Measurements from ENCODE around the gene RBM44.

RBM44 gene

DNA sequence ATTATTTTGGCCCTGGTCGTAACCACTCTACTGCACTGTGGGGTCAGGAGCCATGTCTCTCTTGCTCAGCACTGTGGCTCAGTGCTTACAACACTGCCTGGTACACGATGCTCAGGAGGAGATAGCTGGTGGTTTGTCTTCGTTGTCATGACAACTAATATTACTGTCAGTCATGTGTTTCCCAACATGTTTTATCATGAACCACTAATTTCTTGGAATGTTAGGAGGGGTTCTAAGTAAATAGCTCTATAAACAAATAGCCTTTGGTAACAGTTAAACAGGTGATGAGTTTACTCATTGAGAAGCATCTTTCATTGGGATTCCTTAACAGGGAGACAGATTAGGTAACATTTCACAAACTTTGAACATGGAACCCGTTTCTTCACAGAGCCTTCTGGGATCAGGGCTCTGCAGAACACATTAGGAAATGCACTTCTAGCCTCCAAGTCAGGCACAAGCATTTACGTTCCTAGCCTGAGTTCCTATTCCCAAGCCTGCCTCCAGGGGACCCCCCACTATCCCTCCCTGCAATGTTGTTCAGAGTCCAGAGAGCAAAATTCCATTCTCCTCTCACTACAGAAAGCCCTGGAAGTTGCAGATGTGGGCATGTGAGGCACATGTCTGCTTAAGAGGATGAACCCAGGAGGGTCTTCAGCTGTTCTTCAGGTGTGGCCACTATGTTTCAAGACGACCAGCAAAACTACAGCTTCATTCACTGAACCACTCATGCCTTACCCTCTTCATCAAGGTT, 6.4 kb upstream of the RBM44 start:
- Histone ChIP-seq H3K4me3 (ENCODE audit: low read length) (no peak overlapping the region), H3K36me3 (replicated peaks; ENCODE audit: insufficient read depth, low read length) (no peaks in the 10 kb centered on the region), H3K4me2 (ENCODE audit: low read depth, low read length) (no peak overlapping the region), H3K9me3 (replicated peaks; ENCODE audit: insufficient read depth, low read length) (no peaks in the 10 kb centered on the region), H3K27me3 (replicated peaks; ENCODE audit: insufficient read depth, low read length) (no peaks in the 10 kb centered on the region), H3K79me2 (ENCODE audit: low read length) (no peaks in the 10 kb centered on the region), H3K9ac (ENCODE audit: low read length) (no peak overlapping the region), H4K20me1 (ENCODE audit: insufficient read depth, low read length) (no peaks in the 10 kb centered on the region), H3K9me2 (replicated peaks; ENCODE audit: insufficient read depth, low read length) (no peaks in the 10 kb centered on the region), H3F3A (ENCODE audit: insufficient read depth, low read length) (no peaks in the 10 kb centered on the region), H2AFZ (ENCODE audit: low read length) (no peak overlapping the region), H3K27ac (ENCODE audit: low read length) (no peak overlapping the region), H3K4me1 (ENCODE audit: low read length) (no peaks in the 10 kb centered on the region)
- no peak for DNase-seq
- TF ChIP-seq, protein P1, sequence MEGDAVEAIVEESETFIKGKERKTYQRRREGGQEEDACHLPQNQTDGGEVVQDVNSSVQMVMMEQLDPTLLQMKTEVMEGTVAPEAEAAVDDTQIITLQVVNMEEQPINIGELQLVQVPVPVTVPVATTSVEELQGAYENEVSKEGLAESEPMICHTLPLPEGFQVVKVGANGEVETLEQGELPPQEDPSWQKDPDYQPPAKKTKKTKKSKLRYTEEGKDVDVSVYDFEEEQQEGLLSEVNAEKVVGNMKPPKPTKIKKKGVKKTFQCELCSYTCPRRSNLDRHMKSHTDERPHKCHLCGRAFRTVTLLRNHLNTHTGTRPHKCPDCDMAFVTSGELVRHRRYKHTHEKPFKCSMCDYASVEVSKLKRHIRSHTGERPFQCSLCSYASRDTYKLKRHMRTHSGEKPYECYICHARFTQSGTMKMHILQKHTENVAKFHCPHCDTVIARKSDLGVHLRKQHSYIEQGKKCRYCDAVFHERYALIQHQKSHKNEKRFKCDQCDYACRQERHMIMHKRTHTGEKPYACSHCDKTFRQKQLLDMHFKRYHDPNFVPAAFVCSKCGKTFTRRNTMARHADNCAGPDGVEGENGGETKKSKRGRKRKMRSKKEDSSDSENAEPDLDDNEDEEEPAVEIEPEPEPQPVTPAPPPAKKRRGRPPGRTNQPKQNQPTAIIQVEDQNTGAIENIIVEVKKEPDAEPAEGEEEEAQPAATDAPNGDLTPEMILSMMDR (IDR thresholded peaks at IDR 0.05; ENCODE audit: low read length) = no peak
- TF ChIP-seq EZH2 (optimal IDR thresholded peaks at IDR 0.05; ENCODE audit: low read depth, low read length) (no peak), EZH2phosphoT487 (IDR thresholded peaks at IDR 0.05; ENCODE audit: low read length) (no peak)

DNA sequence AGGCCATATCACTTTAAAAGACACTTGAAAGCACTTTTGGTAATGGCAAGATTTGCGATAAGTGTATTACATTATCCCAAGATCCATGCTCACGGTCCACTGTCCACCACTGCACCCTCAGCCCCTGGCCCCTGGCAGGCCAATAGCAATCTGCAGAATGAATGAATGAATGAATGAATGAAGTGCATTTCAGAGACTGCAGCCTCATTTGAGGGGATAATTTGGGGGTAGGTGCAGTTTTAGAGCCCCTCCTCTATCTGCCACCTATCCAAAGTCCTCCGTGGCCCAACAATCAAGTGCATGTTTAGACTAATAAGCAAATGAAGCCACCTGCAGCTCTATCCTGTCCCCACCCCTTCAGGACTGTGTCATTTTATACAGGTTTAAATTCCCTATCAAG, 1.3 kb upstream of the RBM44 start:
- Histone ChIP-seq H3K9ac (ENCODE audit: low read length) (no peak overlapping the region), H3K36me3 (replicated peaks; ENCODE audit: insufficient read depth, low read length) (no peaks in the 10 kb centered on the region), H2AFZ (ENCODE audit: low read length) (no peak overlapping the region), H3K9me2 (replicated peaks; ENCODE audit: insufficient read depth, low read length) (no peaks in the 10 kb centered on the region), H3K79me2 (ENCODE audit: low read length) (no peaks in the 10 kb centered on the region), H3K4me2 (ENCODE audit: low read depth, low read length) (no peak overlapping the region), H3K27ac (ENCODE audit: low read length) (no peak overlapping the region), H3K9me3 (replicated peaks; ENCODE audit: insufficient read depth, low read length) (no peaks in the 10 kb centered on the region), H3K4me1 (ENCODE audit: low read length) (no peaks in the 10 kb centered on the region), H4K20me1 (ENCODE audit: insufficient read depth, low read length) (no peaks in the 10 kb centered on the region), H3K27me3 (replicated peaks; ENCODE audit: insufficient read depth, low read length) (no peaks in the 10 kb centered on the region), H3K4me3 (ENCODE audit: low read length) (no peak overlapping the region), H3F3A (ENCODE audit: insufficient read depth, low read length) (no peaks in the 10 kb centered on the region)
- DNase-seq = no peak
- TF ChIP-seq EZH2phosphoT487 (IDR thresholded peaks at IDR 0.05; ENCODE audit: low read length) (no peak), EZH2 (optimal IDR thresholded peaks at IDR 0.05; ENCODE audit: low read depth, low read length) (no peak)
- TF ChIP-seq, protein P1 (IDR thresholded peaks at IDR 0.05; ENCODE audit: low read length) = no peak

DNA sequence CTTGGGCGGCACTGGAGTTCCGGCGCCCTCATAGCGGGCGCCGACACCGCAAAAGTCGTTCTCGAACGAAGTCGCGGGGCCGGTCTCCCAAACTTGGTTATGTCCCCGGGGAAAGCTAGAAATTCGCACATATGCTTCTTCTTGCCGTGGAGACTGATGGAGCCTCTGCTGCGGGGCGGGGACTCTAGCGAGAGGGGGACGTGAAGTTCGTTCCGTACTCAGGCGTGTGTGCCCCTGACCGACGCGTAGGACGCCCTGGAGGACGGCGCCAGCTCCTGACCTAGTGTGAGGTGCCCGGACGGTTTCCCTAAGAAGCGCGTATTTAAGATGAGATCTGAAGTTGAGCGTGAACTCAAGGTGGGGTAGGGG, 465 bp downstream of the RBM44 start:
- H3K27ac ChIP-seq (ENCODE audit: low read length) = no peak overlapping the region
- no peaks in the 10 kb centered on the region for H3K9me3 ChIP-seq (replicated peaks; ENCODE audit: insufficient read depth, low read length)
- H3K36me3 ChIP-seq (replicated peaks; ENCODE audit: insufficient read depth, low read length) = no peaks in the 10 kb centered on the region
- H3K4me1 ChIP-seq (ENCODE audit: low read length) = no peaks in the 10 kb centered on the region
- no peaks in the 10 kb centered on the region for H3K27me3 ChIP-seq (replicated peaks; ENCODE audit: insufficient read depth, low read length)
- no peak overlapping the region for H2AFZ ChIP-seq (ENCODE audit: low read length)
- TF ChIP-seq EZH2phosphoT487 (IDR thresholded peaks at IDR 0.05; ENCODE audit: low read length) (no peak), EZH2 (optimal IDR thresholded peaks at IDR 0.05; ENCODE audit: low read depth, low read length) (no peak)
- TF ChIP-seq, protein P1 (IDR thresholded peaks at IDR 0.05; ENCODE audit: low read length) = no peak
- H3K4me2 ChIP-seq (ENCODE audit: low read depth, low read length) = no peak overlapping the region
- no peak overlapping the region for H3K4me3 ChIP-seq (ENCODE audit: low read length)
- no peaks in the 10 kb centered on the region for H3F3A ChIP-seq (ENCODE audit: insufficient read depth, low read length)
- no peaks in the 10 kb centered on the region for H3K9me2 ChIP-seq (replicated peaks; ENCODE audit: insufficient read depth, low read length)
- no peak overlapping the region for H3K9ac ChIP-seq (ENCODE audit: low read length)
- DNase-seq = no peak
- no peaks in the 10 kb centered on the region for H3K79me2 ChIP-seq (ENCODE audit: low read length)
- no peaks in the 10 kb centered on the region for H4K20me1 ChIP-seq (ENCODE audit: insufficient read depth, low read length)

Data from MM.1S (cell line).